IMR-90 (cell line): ENCODE measurements around the gene ARL14EPL. TPM values are rescaled to one million over a fixed set of nuclear protein-coding genes. Genes with fewer than 3 reads are reported as not detected.

Source experiments
- ATAC-seq: fragments of 200-7000 bp; cut with Tn5 transposase; 2 replicates; pipeline ENCODE4 v1.9.1; 2020; ENCODE audit warnings: low read depth, mild to moderate bottlenecking, moderate library complexity
- BruUV-seq: library from RNA; stranded (reverse); fragments of 400-500 nt; replicated peaks from 2 replicates; lab custom pipeline; 2021; lab: Mats Ljungman, UMichigan
- CTCF ChIA-PET: fragments of 300-600 bp; formaldehyde crosslinking; extraction: SDS; loops from one replicate; lab custom pipeline; 2021; ENCODE audit warnings: antibody characterized with exemption; lab: Yijun Ruan, JAX
- POLR2A ChIA-PET: fragments of 300-600 bp; sonication (Branson Sonifier 250); formaldehyde crosslinking; loops from one replicate; lab custom pipeline; 2022; ENCODE audit warnings: antibody characterized with exemption; ENCODE audit not compliant: unreplicated experiment; lab: Charles Lee
- DNase-seq: peaks from one replicate; pipeline ENCODE4 v3.0.0; 2013
- H2AFZ ChIP-seq: replicated peaks from 2 replicates; pipeline ENCODE3; 2013; ENCODE audit warnings: low read length, mild to moderate bottlenecking; ENCODE audit not compliant: poor library complexity
- H2AK5ac ChIP-seq: 2 replicates; pipeline ENCODE4 v1.6.1; 2013; ENCODE audit warnings: low read depth, low read length, inconsistent platforms
- H2AK9ac ChIP-seq: replicated peaks from 2 replicates; pipeline ENCODE3; 2013; ENCODE audit warnings: mild to moderate bottlenecking, low read depth, low read length, moderate library complexity; ENCODE audit not compliant: poor library complexity
- H2BK120ac ChIP-seq: 2 replicates; pipeline ENCODE4 v1.6.1; 2013; ENCODE audit warnings: low read depth, low read length, inconsistent platforms
- H2BK15ac ChIP-seq: 3 replicates; pipeline ENCODE4 v1.6.1; 2013; ENCODE audit warnings: low read depth, low read length, inconsistent platforms
- H2BK20ac ChIP-seq: 2 replicates; pipeline ENCODE4 v1.6.1; 2013; ENCODE audit warnings: low read depth, mild to moderate bottlenecking, inconsistent platforms, low read length, moderate library complexity
- H2BK5ac ChIP-seq: 2 replicates; pipeline ENCODE4 v1.6.1; 2013; ENCODE audit warnings: mild to moderate bottlenecking, low read depth, low read length, inconsistent platforms; ENCODE audit not compliant: poor library complexity, severe bottlenecking
- H3K14ac ChIP-seq: replicated peaks from 2 replicates; pipeline ENCODE4 v1.6.1; 2013; ENCODE audit warnings: low read depth, low read length, inconsistent platforms
- H3K18ac ChIP-seq: 2 replicates; pipeline ENCODE4 v1.6.1; 2013; ENCODE audit warnings: low read depth, low read length, control low read depth
- H3K23ac ChIP-seq: 2 replicates; pipeline ENCODE4 v1.6.1; 2013; ENCODE audit warnings: low read depth, low read length, inconsistent platforms
- H3K27ac ChIP-seq: 2 replicates; pipeline ENCODE4 v1.5.1; 2013; ENCODE audit warnings: mild to moderate bottlenecking, control low read depth, low read length; ENCODE audit not compliant: insufficient read depth
- H3K27me3 ChIP-seq: 2 replicates; pipeline ENCODE4 v1.6.1; 2013; ENCODE audit warnings: low read length; ENCODE audit not compliant: control insufficient read depth, insufficient read depth
- H3K36me3 ChIP-seq: 2 replicates; pipeline ENCODE4 v1.6.1; 2013; ENCODE audit warnings: low read length, mixed read lengths; ENCODE audit not compliant: control insufficient read depth, insufficient read depth
- H3K4ac ChIP-seq: 2 replicates; pipeline ENCODE4 v1.6.1; 2013; ENCODE audit warnings: low read depth, low read length, inconsistent platforms
- H3K4me1 ChIP-seq: 2 replicates; pipeline ENCODE4 v1.6.1; 2013; ENCODE audit warnings: low read length, mixed read lengths; ENCODE audit not compliant: control insufficient read depth, insufficient read depth
- H3K4me2 ChIP-seq: 2 replicates; pipeline ENCODE4 v1.6.1; 2013; ENCODE audit warnings: low read depth, mild to moderate bottlenecking, control low read depth, low read length, moderate library complexity
- H3K4me3 ChIP-seq: 2 replicates; pipeline ENCODE4 v1.5.1; 2013; ENCODE audit warnings: low read depth, mild to moderate bottlenecking, control low read depth, low read length, moderate library complexity; ENCODE audit not compliant: insufficient read depth
- H3K56ac ChIP-seq: 2 replicates; pipeline ENCODE4 v1.6.1; 2013; ENCODE audit warnings: low read length, inconsistent platforms; ENCODE audit not compliant: insufficient read depth; ENCODE audit errors: extremely low read depth
- H3K79me1 ChIP-seq, 2 experiments: 2 replicates each; pipeline ENCODE4 v1.6.1; 2013; ENCODE audit warnings: low read length in 2 of 2, inconsistent platforms in 1 of 2, low read depth in 1 of 2
- H3K9ac ChIP-seq: 2 replicates; pipeline ENCODE4 v1.6.1; 2013; ENCODE audit warnings: low read depth, low read length, control low read depth
- H3K9me1 ChIP-seq: 2 replicates; pipeline ENCODE4 v1.6.1; 2013; ENCODE audit warnings: low read length, inconsistent platforms; ENCODE audit not compliant: insufficient read depth
- H3K9me3 ChIP-seq: 2 replicates; pipeline ENCODE4 v1.6.1; 2013; ENCODE audit warnings: low read length; ENCODE audit not compliant: control insufficient read depth, insufficient read depth
- H4K20me1 ChIP-seq: 2 replicates; pipeline ENCODE4 v1.6.1; 2013; ENCODE audit warnings: low read length, inconsistent platforms; ENCODE audit not compliant: insufficient read depth
- H4K5ac ChIP-seq: 2 replicates; pipeline ENCODE4 v1.6.1; 2013; ENCODE audit warnings: mild to moderate bottlenecking, low read depth, low read length, control low read depth
- H4K8ac ChIP-seq, 2 experiments: 2 replicates each; pipeline ENCODE4 v1.6.1; 2013; ENCODE audit warnings: low read depth in 2 of 2, low read length in 2 of 2, control low read depth in 1 of 2, inconsistent platforms in 1 of 2
- H4K91ac ChIP-seq: 2 replicates; pipeline ENCODE4 v1.6.1; 2013; ENCODE audit warnings: low read depth, low read length, inconsistent platforms; ENCODE audit not compliant: insufficient read depth
- BHLHE40 ChIP-seq: fragments of 150-350 bp; IDR thresholded peaks from 2 replicates; pipeline ENCODE4 v1.6.1; 2016; ENCODE audit warnings: mild to moderate bottlenecking, low read depth, low read length
- CEBPB ChIP-seq: IDR thresholded peaks from 2 replicates; pipeline ENCODE4 v1.6.1; 2012; ENCODE audit warnings: low read depth, low read length, improper control_type of control experiment
- CHD1 ChIP-seq: IDR thresholded peaks from 2 replicates; pipeline ENCODE4 v1.6.1; 2012; ENCODE audit warnings: low read depth, low read length, improper control_type of control experiment
- FOS ChIP-seq: fragments of 150-350 bp; IDR thresholded peaks from 2 replicates; pipeline ENCODE4 v1.6.1; 2016; ENCODE audit warnings: low read depth, low read length
- MAFK ChIP-seq: IDR thresholded peaks from 2 replicates; pipeline ENCODE4 v1.6.1; 2012; ENCODE audit warnings: low read depth, low read length, improper control_type of control experiment
- MAZ ChIP-seq: IDR thresholded peaks from 2 replicates; pipeline ENCODE4 v1.6.1; 2012; ENCODE audit warnings: low read depth, mild to moderate bottlenecking, low read length, improper control_type of control experiment, moderate library complexity, borderline replicate concordance
- MXI1 ChIP-seq: IDR thresholded peaks from 2 replicates; pipeline ENCODE4 v1.6.1; 2012; ENCODE audit warnings: low read depth, mild to moderate bottlenecking, low read length, moderate library complexity, borderline replicate concordance
- NFE2L2 ChIP-seq: fragments of 150-350 bp; IDR thresholded peaks from 2 replicates; pipeline ENCODE4 v1.6.1; 2016; ENCODE audit warnings: low read depth, mild to moderate bottlenecking, low read length
- POLR2A ChIP-seq: IDR thresholded peaks from 2 replicates; pipeline ENCODE4 v1.6.1; 2012; ENCODE audit warnings: mild to moderate bottlenecking, low read depth, low read length
- RAD21 ChIP-seq: IDR thresholded peaks from 2 replicates; pipeline ENCODE4 v1.6.1; 2012; ENCODE audit warnings: low read length, improper control_type of control experiment
- RCOR1 ChIP-seq: IDR thresholded peaks from 2 replicates; pipeline ENCODE4 v1.6.1; 2012; ENCODE audit warnings: mild to moderate bottlenecking, low read length, improper control_type of control experiment; ENCODE audit not compliant: insufficient replicate concordance
- RFX5 ChIP-seq: IDR thresholded peaks from 2 replicates; pipeline ENCODE4 v1.8.0; 2012; ENCODE audit warnings: low read depth, mild to moderate bottlenecking, low read length, moderate library complexity
- SMC3 ChIP-seq: fragments of 150-350 bp; IDR thresholded peaks from 2 replicates; pipeline ENCODE4 v1.6.1; 2016; ENCODE audit warnings: low read depth, mild to moderate bottlenecking, antibody characterized with exemption, low read length, moderate library complexity
- WGBS, 2 experiments: methylation state at CpG; one replicate each; pipeline versions ENCODE4 v1.1.5 to v1.1.7; 2013; ENCODE audit warnings: missing lambda C conversion rate in 2 of 2; ENCODE audit not compliant: insufficient read length in 1 of 2; ENCODE audit errors: extremely low coverage in 2 of 2; 5-methylcytosine and 5-hydroxymethylcytosine counted together
- dilution Hi-C: fragments of 300-500 bp; cut with HindIII; formaldehyde crosslinking; loops from one replicate; pipeline ENCODE4 v1.14.3; 2018; ENCODE audit warnings: low sequenced_read_pairs; ENCODE audit not compliant: unreplicated experiment
- in situ Hi-C: fragments of 300-500 bp; cut with MboI; formaldehyde crosslinking; loops from 3 replicates; pipeline ENCODE4 v1.14.3; 2019; ENCODE audit warnings: low sequenced_read_pairs, inconsistent platforms, mixed read lengths
- intact Hi-C: fragments of 100-400 bp; cut with micrococcal nuclease; formaldehyde crosslinking; loops from 2 replicates; pipeline ENCODE4 v1.10.0; 2022
- polyA plus RNA-seq, 3 experiments: library from polyadenylated mRNA; depleted of rRNA; stranded (reverse); fragments of >200 nt; gene quantifications; 2 replicates each; pipeline ENCODE4 v1.2.3, GENCODE V29; 2012; ENCODE audit warnings: low replicate concordance in 1 of 3
- total RNA-seq: library from RNA; depleted of rRNA; stranded (reverse); fragments of >200 nt; gene quantifications from 2 replicates; pipeline ENCODE4 v1.2.3, GENCODE V29; 2012
- TF ChIP-seq, protein P1 (sequence below): fragments of 150-350 bp; IDR thresholded peaks from 2 replicates; pipeline ENCODE4 v1.6.1; 2016; ENCODE audit warnings: low read depth, mild to moderate bottlenecking, low read length, moderate library complexity, borderline replicate concordance
- TF ChIP-seq, protein P2 (sequence below): fragments of 150-350 bp; IDR thresholded peaks from 2 replicates; pipeline ENCODE4 v1.6.1; 2017; ENCODE audit warnings: mild to moderate bottlenecking, antibody characterized with exemption, low read length, low read depth
- TF ChIP-seq, protein P3 (sequence below): conservative IDR thresholded peaks from 2 replicates; pipeline ENCODE4 v1.5.1; 2012; ENCODE audit warnings: mild to moderate bottlenecking, low read depth, low read length, improper control_type of control experiment

The ARL14EPL gene
- total and polyA plus RNA-seq, 2 of the 4 experiments (the other 2 are of a cell fraction), result not detected

DNA sequence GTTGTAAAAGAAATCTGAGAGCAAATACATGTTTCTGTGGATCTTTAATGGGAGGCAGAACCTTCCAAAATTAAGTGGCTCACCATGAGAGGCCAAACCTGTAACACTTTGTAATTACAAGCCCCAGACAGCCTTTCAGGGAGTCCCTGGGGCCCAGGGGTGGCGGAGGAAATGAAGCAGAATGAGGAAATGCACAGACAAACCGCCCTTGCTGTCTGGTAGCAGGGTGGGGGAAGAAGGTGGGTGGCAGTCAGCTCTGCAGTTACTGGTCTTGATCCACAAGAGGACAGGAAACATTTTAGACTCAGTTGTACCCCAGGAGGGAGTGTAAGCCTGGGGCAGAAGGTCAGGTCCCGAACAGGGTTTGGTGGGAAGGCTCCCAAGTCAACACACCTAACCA lies 6.5 kb downstream of the ARL14EPL start:
- BruUV-seq, result no TSS peak
- Histone ChIP-seq H3K56ac (no peak overlapping the region), H2BK20ac (no peak overlapping the region), H4K8ac (no peak overlapping the region), H2BK5ac (no peak overlapping the region), H3K14ac (no peak overlapping the region), H3K36me3 (no peaks in the 10 kb centered on the region), H3K9ac (no peak overlapping the region), H3K18ac (no peak overlapping the region), H4K5ac (no peak overlapping the region), H3K27ac (no peak overlapping the region), H2BK120ac (no peak overlapping the region), H2AK9ac (no peak overlapping the region), H3K4me2 (no peak overlapping the region), H3K4ac (no peak overlapping the region), H3K9me3 (no peaks in the 10 kb centered on the region), H4K20me1 (no peaks in the 10 kb centered on the region), H2BK15ac (no peak overlapping the region), H4K91ac (no peak overlapping the region), H2AFZ (no peak overlapping the region), H2AK5ac (no peak overlapping the region), H3K9me1 (no peaks in the 10 kb centered on the region), H3K27me3 (peaks cover 9% of the 10 kb centered on the region; the same call in 1 of the 2 replicates), H3K79me1 (no peaks in the 10 kb centered on the region), H3K4me3 (no peak overlapping the region), H3K23ac (no peak overlapping the region), H3K4me1 (no peaks in the 10 kb centered on the region)
- dilution Hi-C loops (no loop called here), in situ Hi-C loops (no loop called here), intact Hi-C loops (no loop called here)
- TF ChIP-seq RFX5 (no peak), MAFK (no peak), CHD1 (no peak), MAZ (no peak), MXI1 (no peak), RAD21 (no peak), NFE2L2 (no peak), FOS (no peak), SMC3 (no peak), RCOR1 (no peak), POLR2A (no peak), BHLHE40 (no peak), CEBPB (no peak)
- TF ChIP-seq, protein P1, sequence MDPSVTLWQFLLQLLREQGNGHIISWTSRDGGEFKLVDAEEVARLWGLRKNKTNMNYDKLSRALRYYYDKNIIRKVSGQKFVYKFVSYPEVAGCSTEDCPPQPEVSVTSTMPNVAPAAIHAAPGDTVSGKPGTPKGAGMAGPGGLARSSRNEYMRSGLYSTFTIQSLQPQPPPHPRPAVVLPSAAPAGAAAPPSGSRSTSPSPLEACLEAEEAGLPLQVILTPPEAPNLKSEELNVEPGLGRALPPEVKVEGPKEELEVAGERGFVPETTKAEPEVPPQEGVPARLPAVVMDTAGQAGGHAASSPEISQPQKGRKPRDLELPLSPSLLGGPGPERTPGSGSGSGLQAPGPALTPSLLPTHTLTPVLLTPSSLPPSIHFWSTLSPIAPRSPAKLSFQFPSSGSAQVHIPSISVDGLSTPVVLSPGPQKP, result no peak
- TF ChIP-seq, protein P2, sequence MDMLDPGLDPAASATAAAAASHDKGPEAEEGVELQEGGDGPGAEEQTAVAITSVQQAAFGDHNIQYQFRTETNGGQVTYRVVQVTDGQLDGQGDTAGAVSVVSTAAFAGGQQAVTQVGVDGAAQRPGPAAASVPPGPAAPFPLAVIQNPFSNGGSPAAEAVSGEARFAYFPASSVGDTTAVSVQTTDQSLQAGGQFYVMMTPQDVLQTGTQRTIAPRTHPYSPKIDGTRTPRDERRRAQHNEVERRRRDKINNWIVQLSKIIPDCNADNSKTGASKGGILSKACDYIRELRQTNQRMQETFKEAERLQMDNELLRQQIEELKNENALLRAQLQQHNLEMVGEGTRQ, result no peak
- TF ChIP-seq, protein P3, sequence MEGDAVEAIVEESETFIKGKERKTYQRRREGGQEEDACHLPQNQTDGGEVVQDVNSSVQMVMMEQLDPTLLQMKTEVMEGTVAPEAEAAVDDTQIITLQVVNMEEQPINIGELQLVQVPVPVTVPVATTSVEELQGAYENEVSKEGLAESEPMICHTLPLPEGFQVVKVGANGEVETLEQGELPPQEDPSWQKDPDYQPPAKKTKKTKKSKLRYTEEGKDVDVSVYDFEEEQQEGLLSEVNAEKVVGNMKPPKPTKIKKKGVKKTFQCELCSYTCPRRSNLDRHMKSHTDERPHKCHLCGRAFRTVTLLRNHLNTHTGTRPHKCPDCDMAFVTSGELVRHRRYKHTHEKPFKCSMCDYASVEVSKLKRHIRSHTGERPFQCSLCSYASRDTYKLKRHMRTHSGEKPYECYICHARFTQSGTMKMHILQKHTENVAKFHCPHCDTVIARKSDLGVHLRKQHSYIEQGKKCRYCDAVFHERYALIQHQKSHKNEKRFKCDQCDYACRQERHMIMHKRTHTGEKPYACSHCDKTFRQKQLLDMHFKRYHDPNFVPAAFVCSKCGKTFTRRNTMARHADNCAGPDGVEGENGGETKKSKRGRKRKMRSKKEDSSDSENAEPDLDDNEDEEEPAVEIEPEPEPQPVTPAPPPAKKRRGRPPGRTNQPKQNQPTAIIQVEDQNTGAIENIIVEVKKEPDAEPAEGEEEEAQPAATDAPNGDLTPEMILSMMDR, result no peak
- ATAC-seq (no peak), DNase-seq (no peak)
- no CpG with 5 or more reads among the region's 3 CpGs for WGBS, 2 experiments
- ChIA-PET POLR2A (no interaction called here), CTCF (interaction anchor here (0.6 kb wide), 1 partner anchor 77 kb away, joined by 3 read pairs; the partner anchor contains the start of gene LVRN)
